SH-SY5Y (cell line): ENCODE results near the gene MRLN.

Source experiments
- GATA2 ChIP-seq: IDR thresholded peaks from 2 replicates; pipeline ENCODE4 v1.6.1; 2011; ENCODE audit warnings: mild to moderate bottlenecking, low read depth, low read length
- GATA3 ChIP-seq: IDR thresholded peaks from 2 replicates; pipeline ENCODE4 v1.6.1; 2011; ENCODE audit warnings: low read depth, mild to moderate bottlenecking, low read length, moderate library complexity

DNA sequence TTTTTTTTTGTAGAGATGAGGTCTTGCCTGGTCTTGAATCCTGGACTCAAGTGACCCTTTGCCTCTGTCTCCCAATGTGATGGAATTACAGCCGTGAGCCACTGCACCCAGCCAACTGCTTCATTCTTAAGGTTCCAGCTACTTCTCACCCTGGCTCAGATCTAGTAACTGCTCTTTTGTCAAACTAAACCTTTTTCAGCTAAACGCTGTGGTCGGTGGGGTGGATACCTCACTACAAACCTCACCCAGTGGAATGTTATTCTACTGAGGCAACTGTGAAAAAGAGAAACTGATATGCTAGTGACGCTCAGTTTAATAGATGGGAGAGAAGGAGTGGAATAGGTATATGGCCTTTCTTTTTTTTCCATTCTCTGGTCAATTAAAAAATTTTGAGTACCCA, 1.7 kb upstream of the MRLN start:
- TF ChIP-seq GATA2 (no peak), GATA3 (no peak)
